ENCODE data around the gene NYAP1.
"Not testable (repeated sequence)": the region's sequence is repeated elsewhere in the genome, so short reads cannot be mapped to it uniquely, and the experiment has no call there.

NYAP1 gene

GRCh38 chr7:100521909-100522593 lies 38.3 kb downstream of the NYAP1 start:
- H4K8ac ChIP-seq (ENCODE audit: low read depth, low read length); H3K18ac ChIP-seq (ENCODE audit: low read length); DNase-seq: not testable (repeated sequence)

GRCh38 chr7:100523192-100523591 lies 39.5 kb downstream of the NYAP1 start:
- H3K27ac ChIP-seq (ENCODE audit: low read depth, low read length); H3K4me3 ChIP-seq (ENCODE audit: low read length); H3K79me1 ChIP-seq (ENCODE audit: low read length); H3K79me2 ChIP-seq (ENCODE audit: control insufficient read depth, insufficient read depth, low read length); H4K5ac ChIP-seq (ENCODE audit: low read length); H3K36me3 ChIP-seq (ENCODE audit: control insufficient read depth, insufficient read depth, low read length); H4K8ac ChIP-seq (ENCODE audit: low read depth, low read length); H2BK5ac ChIP-seq (ENCODE audit: low read length); H3K4ac ChIP-seq (ENCODE audit: low read depth, low read length); H3K23ac ChIP-seq (ENCODE audit: low read length); H2AK5ac ChIP-seq (ENCODE audit: low read length); H2BK120ac ChIP-seq (ENCODE audit: low read depth, low read length); H3K56ac ChIP-seq (ENCODE audit: low read length); H2BK15ac ChIP-seq (replicated peaks; ENCODE audit: low read depth); H3K4me1 ChIP-seq (ENCODE audit: control insufficient read depth, low read depth, low read length); H3K9ac ChIP-seq (ENCODE audit: low read length); H3K18ac ChIP-seq (ENCODE audit: low read length); DNase-seq; H3K27me3 ChIP-seq (ENCODE audit: insufficient read depth, low read length, poor library complexity); H3K4me2 ChIP-seq (ENCODE audit: low read length): not testable (repeated sequence)
- no CpG with 5 or more reads among the region's 34 CpGs for WGBS (ENCODE audit: extremely low coverage, insufficient coverage, low lambda C conversion rate)

More at GRCh38 chr7:100521909-100522593, 38.3 kb downstream of the NYAP1 start:
- H2BK15ac ChIP-seq (replicated peaks; ENCODE audit: low read depth); H3K27me3 ChIP-seq (ENCODE audit: insufficient read depth, low read length, poor library complexity); H4K5ac ChIP-seq (ENCODE audit: low read length); H3K4me3 ChIP-seq (ENCODE audit: low read length); H3K4me2 ChIP-seq (ENCODE audit: low read length); H3K4ac ChIP-seq (ENCODE audit: low read depth, low read length); H3K79me1 ChIP-seq (ENCODE audit: low read length); H2BK120ac ChIP-seq (ENCODE audit: low read depth, low read length); H3K9ac ChIP-seq (ENCODE audit: low read length); H3K56ac ChIP-seq (ENCODE audit: low read length); H3K23ac ChIP-seq (ENCODE audit: low read length); H3K36me3 ChIP-seq (ENCODE audit: control insufficient read depth, insufficient read depth, low read length); H3K79me2 ChIP-seq (ENCODE audit: control insufficient read depth, insufficient read depth, low read length); H2BK5ac ChIP-seq (ENCODE audit: low read length); H3K4me1 ChIP-seq (ENCODE audit: control insufficient read depth, low read depth, low read length); H2AK5ac ChIP-seq (ENCODE audit: low read length); H3K27ac ChIP-seq (ENCODE audit: low read depth, low read length): not testable (repeated sequence)
- no CpG with 5 or more reads among the region's 3 CpGs for WGBS (ENCODE audit: extremely low coverage, insufficient coverage, low lambda C conversion rate)

- not testable (repeated sequence) for H3K18ac ChIP-seq (ENCODE audit: low read length); H3K4me3 ChIP-seq (ENCODE audit: low read length); H3K4me2 ChIP-seq (ENCODE audit: low read length); H3K23ac ChIP-seq (ENCODE audit: low read length); H2BK15ac ChIP-seq (replicated peaks; ENCODE audit: low read depth); H3K36me3 ChIP-seq (ENCODE audit: control insufficient read depth, insufficient read depth, low read length); H3K4me1 ChIP-seq (ENCODE audit: control insufficient read depth, low read depth, low read length); H3K9ac ChIP-seq (ENCODE audit: low read length); H4K5ac ChIP-seq (ENCODE audit: low read length); H3K56ac ChIP-seq (ENCODE audit: low read length); H3K79me1 ChIP-seq (ENCODE audit: low read length); H3K27ac ChIP-seq (ENCODE audit: low read depth, low read length); DNase-seq; H4K8ac ChIP-seq (ENCODE audit: low read depth, low read length); H2BK120ac ChIP-seq (ENCODE audit: low read depth, low read length); H3K79me2 ChIP-seq (ENCODE audit: control insufficient read depth, insufficient read depth, low read length); H2BK5ac ChIP-seq (ENCODE audit: low read length); H3K4ac ChIP-seq (ENCODE audit: low read depth, low read length); H2AK5ac ChIP-seq (ENCODE audit: low read length); H3K27me3 ChIP-seq (ENCODE audit: insufficient read depth, low read length, poor library complexity)
- WGBS (ENCODE audit: extremely low coverage, insufficient coverage, low lambda C conversion rate): no CpG with 5 or more reads among the region's 12 CpGs
Observed at GRCh38 chr7:100528108-100528866, 44.6 kb downstream of the NYAP1 start.

GRCh38 chr7:100532165-100533022 lies 48.7 kb downstream of the NYAP1 start:
- no peak overlapping the region for H2BK15ac ChIP-seq (replicated peaks; ENCODE audit: low read depth)
- H3K4me2 ChIP-seq (ENCODE audit: low read length): no peak overlapping the region
- H3K56ac ChIP-seq (ENCODE audit: low read length): no peak overlapping the region
- no peak overlapping the region for H3K4ac ChIP-seq (ENCODE audit: low read depth, low read length)
- no peaks in the 10 kb centered on the region for H3K36me3 ChIP-seq (ENCODE audit: control insufficient read depth, insufficient read depth, low read length)
- H4K8ac ChIP-seq (ENCODE audit: low read depth, low read length): no peak overlapping the region
- H3K4me3 ChIP-seq (ENCODE audit: low read length): no peak overlapping the region
- H3K4me1 ChIP-seq (ENCODE audit: control insufficient read depth, low read depth, low read length): no peaks in the 10 kb centered on the region
- H2BK120ac ChIP-seq (ENCODE audit: low read depth, low read length): no peak overlapping the region
- no peak overlapping the region for H2AK5ac ChIP-seq (ENCODE audit: low read length)
- H2BK5ac ChIP-seq (ENCODE audit: low read length): no peak overlapping the region
- no peak overlapping the region for H3K23ac ChIP-seq (ENCODE audit: low read length)
- DNase-seq: no peak
- H3K79me2 ChIP-seq (ENCODE audit: control insufficient read depth, insufficient read depth, low read length): no peaks in the 10 kb centered on the region
- no peak overlapping the region for H3K9ac ChIP-seq (ENCODE audit: low read length)
- H3K27me3 ChIP-seq (ENCODE audit: insufficient read depth, low read length, poor library complexity): no peaks in the 10 kb centered on the region
- no peak overlapping the region for H4K5ac ChIP-seq (ENCODE audit: low read length)
- no peak overlapping the region for H3K18ac ChIP-seq (ENCODE audit: low read length)
- no CpG with 5 or more reads among the region's 14 CpGs for WGBS (ENCODE audit: extremely low coverage, insufficient coverage, low lambda C conversion rate)
- no peaks in the 10 kb centered on the region for H3K79me1 ChIP-seq (ENCODE audit: low read length)
- H3K27ac ChIP-seq (ENCODE audit: low read depth, low read length): no peak overlapping the region

GRCh38 chr7:100535982-100536381 lies 52.3 kb downstream of the NYAP1 start:
- not testable (repeated sequence) for H3K4me3 ChIP-seq (ENCODE audit: low read length); H2AK5ac ChIP-seq (ENCODE audit: low read length); H3K23ac ChIP-seq (ENCODE audit: low read length); H2BK5ac ChIP-seq (ENCODE audit: low read length); H3K18ac ChIP-seq (ENCODE audit: low read length); H3K36me3 ChIP-seq (ENCODE audit: control insufficient read depth, insufficient read depth, low read length); H3K79me2 ChIP-seq (ENCODE audit: control insufficient read depth, insufficient read depth, low read length); H3K4me2 ChIP-seq (ENCODE audit: low read length); H2BK15ac ChIP-seq (replicated peaks; ENCODE audit: low read depth); H4K5ac ChIP-seq (ENCODE audit: low read length); H3K79me1 ChIP-seq (ENCODE audit: low read length); H4K8ac ChIP-seq (ENCODE audit: low read depth, low read length); H3K56ac ChIP-seq (ENCODE audit: low read length); H2BK120ac ChIP-seq (ENCODE audit: low read depth, low read length); H3K27me3 ChIP-seq (ENCODE audit: insufficient read depth, low read length, poor library complexity); H3K9ac ChIP-seq (ENCODE audit: low read length); DNase-seq; H3K4me1 ChIP-seq (ENCODE audit: control insufficient read depth, low read depth, low read length); H3K4ac ChIP-seq (ENCODE audit: low read depth, low read length); H3K27ac ChIP-seq (ENCODE audit: low read depth, low read length)
- WGBS (ENCODE audit: extremely low coverage, insufficient coverage, low lambda C conversion rate): no CpG with 5 or more reads among the region's 9 CpGs

Data from mesendoderm (in vitro differentiated cells).